Ovary (tissue), 9 donors: Measurements from ENCODE around the gene COX6A2. TPM values are rescaled to one million over a fixed set of nuclear protein-coding genes. Genes with fewer than 3 reads are reported as not detected.
A peak's percentile ranks its signal among the peaks of the same experiment; 100 is the strongest.

Source experiments
- DNase-seq, 5 donors: peaks; one replicate each; pipeline ENCODE4 v3.0.0-alpha.2; 2019 to 2020
- H3K27ac ChIP-seq, 2 donors: fragments of 200-600 bp; one replicate each; pipeline versions ENCODE4 v1.5.1 to v1.8.0; 2019 to 2022
- H3K27me3 ChIP-seq: fragments of 200-600 bp; one replicate; pipeline ENCODE4 v1.8.0; 2022
- H3K36me3 ChIP-seq: fragments of 200-600 bp; sonication (generic); one replicate; pipeline ENCODE4 v1.5.1; 2019
- H3K4me1 ChIP-seq: one replicate; pipeline ENCODE4 v1.8.1; 2013; ENCODE audit warnings: mild to moderate bottlenecking, moderate library complexity; ENCODE audit not compliant: insufficient read depth
- H3K4me3 ChIP-seq: fragments of 200-600 bp; sonication (generic); one replicate; pipeline ENCODE4 v1.5.1; 2017
- H3K9me3 ChIP-seq, 2 donors: fragments of 200-600 bp in 1 of 2; sonication (generic) in 1 of 2; one replicate each; pipeline versions ENCODE4 v1.5.1 to v1.8.1; 2013 to 2019; ENCODE audit warnings: mild to moderate bottlenecking in 1 of 2, moderate library complexity in 1 of 2
- CTCF ChIP-seq, 3 donors: fragments of 450-650 bp in 2 of 3; fragments of 200-600 bp in 1 of 3; IDR thresholded peaks; one replicate each; pipeline versions ENCODE4 v1.5.1 to v1.8.0; 2016 to 2022; ENCODE audit warnings: antibody characterized with exemption in 3 of 3, mild to moderate bottlenecking in 1 of 3
- EP300 ChIP-seq: sonication (generic); formaldehyde crosslinking; IDR thresholded peaks from one replicate; pipeline ENCODE4 v1.6.1; 2017; ENCODE audit warnings: antibody characterized with exemption
- POLR2A ChIP-seq: fragments of 450-650 bp; IDR thresholded peaks from one replicate; pipeline ENCODE4 v1.6.1; 2017; ENCODE audit warnings: antibody characterized with exemption, mild to moderate bottlenecking, moderate library complexity
- WGBS, 3 donors: extraction: QIAGEN DNeasy Blood & Tissue Kit in 1 of 3; methylation state at CpG; one replicate each; pipeline versions ENCODE4 v1.1.5 to v1.1.7; 2013 to 2017; 5-methylcytosine and 5-hydroxymethylcytosine counted together
- intact Hi-C, 4 donors: fragments of 100-400 bp; cut with DNase I; formaldehyde crosslinking; loops; one replicate each; pipeline versions ENCODE4 v1.11.0 to v1.15.1; 2022 to 2023
- polyA plus RNA-seq, 2 donors: library from polyadenylated mRNA; stranded (reverse); fragments of 200-250 nt in 1 of 2; fragments of 350-450 nt in 1 of 2; fragmentation: Illumina TruSeq in 1 of 2; extraction: RNeasy Lipid Tissue Mini Kit (QIAGEN cat#74804) in 1 of 2; gene quantifications; one replicate each; pipeline ENCODE4 v1.2.3, GENCODE V29; 2013 to 2014
- total RNA-seq, 7 donors: library from RNA; depleted of rRNA in 2 of 7; stranded (reverse); fragments of >200 nt in 2 of 7; fragmentation: NEBNext Ultra II Directional in 3 of 7; extraction: Animal tissue kit (Norgen Biotek cat#: 25700) in 3 of 7; gene quantifications; one replicate each; pipeline versions ENCODE4 v1.1.0 to v1.2.4, GENCODE V29; 2016 to 2023
- donor health status: DM: no; HTN: no; CAD: no; lungs with moderate emphysema.
- donor health status: DM: no; HTN: no; CAD: no.
- donor health status: Bipolar disorder and iron deficiency.
- donor health status: DM: yes; HTN: yes; CAD: no.
- donor health status: DM: no; HTN: no; CAD: no.
- donor health status: DM: yes; HTN: yes; CAD: no.

Gene COX6A2
- total and polyA plus RNA-seq, 9 donors = 1.2 TPM; not detected in 8

- H3K4me3 ChIP-seq = no peak overlapping the region
- DNase-seq = no peak
- H3K27ac ChIP-seq = no peak overlapping the region
- peaks cover 3% of the 10 kb centered on the region for H3K4me1 ChIP-seq
- H3K27me3 ChIP-seq = no peaks in the 10 kb centered on the region
- TF ChIP-seq EP300 = no peak
- TF ChIP-seq CTCF (IDR thresholded peaks at IDR 0.05) = no peak
- TF ChIP-seq POLR2A = no peak
- no peaks in the 10 kb centered on the region for H3K9me3 ChIP-seq
- H3K36me3 ChIP-seq = no peaks in the 10 kb centered on the region
- WGBS, 3 donors = 7 to 15% (median 12%) methylated on average over 1 of the region's 1 CpG
- intact Hi-C loops = loop anchor here in 1 of 4 donors (10.0 kb wide), 1 partner anchor 225 kb away; the partner anchor contains the start of gene PYCARD
Measured at GRCh38 chr16:31429314-31429713, 1.2 kb upstream of the COX6A2 start.

- intact Hi-C loops = loop anchor here in 1 of 4 donors (10.0 kb wide), 1 partner anchor 224 kb away; the partner anchor contains the start of gene PYCARD
- TF ChIP-seq EP300 (no peak), CTCF (IDR thresholded peaks at IDR 0.05) (no peak), POLR2A (no peak)
- Histone ChIP-seq H3K9me3 (no peaks in the 10 kb centered on the region), H3K27ac (no peak overlapping the region), H3K4me3 (no peak overlapping the region), H3K36me3 (no peaks in the 10 kb centered on the region), H3K27me3 (no peaks in the 10 kb centered on the region), H3K4me1 (peaks cover 3% of the 10 kb centered on the region)
- DNase-seq = no peak
- WGBS, 3 donors = 54 to 67% (median 65%) methylated on average over 7 of the region's 7 CpGs
Measured at GRCh38 chr16:31428638-31429247, 583 bp upstream of the COX6A2 start.

GRCh38 chr16:31427441-31428278, 500 bp downstream of the COX6A2 start:
- intact Hi-C loops = loop anchor here in 1 of 4 donors (10.0 kb wide), 1 partner anchor 223 kb away; the partner anchor contains the start of gene PYCARD
- DNase-seq = peak; percentile 66 to 84 (median 78)
- WGBS, 3 donors = 7 to 12% (median 11%) methylated on average over 71 to 80 of the region's 83 CpGs
- peak overlapping the region; percentile 44 for H3K4me3 ChIP-seq
- H3K27ac ChIP-seq = peak overlapping the region in 1 of 2 donors; percentile 3
- TF ChIP-seq EP300 = no peak
- no peaks in the 10 kb centered on the region for H3K27me3 ChIP-seq
- no peaks in the 10 kb centered on the region for H3K9me3 ChIP-seq
- H3K36me3 ChIP-seq = no peaks in the 10 kb centered on the region
- peaks cover 3% of the 10 kb centered on the region for H3K4me1 ChIP-seq

- intact Hi-C loops = loop anchor here in 1 of 4 donors (10.0 kb wide), 1 partner anchor 219 kb away; the partner anchor contains the start of gene PYCARD
- Histone ChIP-seq H3K9me3 (no peaks in the 10 kb centered on the region), H3K4me3 (no peak overlapping the region), H3K27me3 (no peaks in the 10 kb centered on the region), H3K4me1 (peaks cover 3% of the 10 kb centered on the region), H3K36me3 (no peaks in the 10 kb centered on the region), H3K27ac (no peak overlapping the region)
- DNase-seq = no peak
- 60 to 70% (median 62%) methylated on average over 12 of the region's 12 CpGs for WGBS, 3 donors
- no peak for TF ChIP-seq CTCF (IDR thresholded peaks at IDR 0.05)
- no peak for TF ChIP-seq EP300
- no peak for TF ChIP-seq POLR2A
Measured at GRCh38 chr16:31423801-31424200, 4.4 kb downstream of the COX6A2 start.
